Neural crest cell (in vitro differentiated cells): ENCODE measurements around the gene FARP1. TPM values are rescaled to one million over a fixed set of nuclear protein-coding genes. Genes with fewer than 3 reads are reported as not detected.

Experiments used
- DNase-seq: peaks from one replicate; pipeline ENCODE4 v3.0.0; 2021; ENCODE audit warnings: low read depth, mixed read lengths, low spot score
- H3K27ac Mint-ChIP-seq: one replicate; pipeline ENCODE4 v1.8.0; 2021; ENCODE audit warnings: mild to moderate bottlenecking, mixed read lengths; ENCODE audit not compliant: unreplicated experiment
- H3K27me3 Mint-ChIP-seq: 2 replicates; pipeline ENCODE4 v1.8.0; 2021; ENCODE audit warnings: low read depth, mild to moderate bottlenecking, mixed read lengths
- H3K36me3 Mint-ChIP-seq: 2 replicates; pipeline ENCODE4 v1.8.0; 2021; ENCODE audit warnings: low read depth, mild to moderate bottlenecking, mixed read lengths
- H3K4me1 Mint-ChIP-seq: 2 replicates; pipeline ENCODE4 v1.8.0; 2021; ENCODE audit warnings: mixed read lengths
- H3K4me3 Mint-ChIP-seq: one replicate; pipeline ENCODE4 v1.8.0; 2021; ENCODE audit warnings: mild to moderate bottlenecking, mixed read lengths
- H3K9me3 Mint-ChIP-seq: 2 replicates; pipeline ENCODE4 v1.8.0; 2021; ENCODE audit warnings: mixed read lengths
- total RNA-seq: library from RNA; stranded (reverse); gene quantifications from 2 replicates; pipeline ENCODE4 v1.2.1, GENCODE V29; 2021
- TF ChIP-seq, protein P1 (sequence below): fragments of 200-600 bp; sonication (generic); conservative IDR thresholded peaks from 2 replicates; pipeline ENCODE4 v1.5.0; 2021; ENCODE audit warnings: antibody characterized with exemption, mild to moderate bottlenecking

Gene FARP1
- total RNA-seq, 1 donor from 2014 or later = 138 TPM

DNA sequence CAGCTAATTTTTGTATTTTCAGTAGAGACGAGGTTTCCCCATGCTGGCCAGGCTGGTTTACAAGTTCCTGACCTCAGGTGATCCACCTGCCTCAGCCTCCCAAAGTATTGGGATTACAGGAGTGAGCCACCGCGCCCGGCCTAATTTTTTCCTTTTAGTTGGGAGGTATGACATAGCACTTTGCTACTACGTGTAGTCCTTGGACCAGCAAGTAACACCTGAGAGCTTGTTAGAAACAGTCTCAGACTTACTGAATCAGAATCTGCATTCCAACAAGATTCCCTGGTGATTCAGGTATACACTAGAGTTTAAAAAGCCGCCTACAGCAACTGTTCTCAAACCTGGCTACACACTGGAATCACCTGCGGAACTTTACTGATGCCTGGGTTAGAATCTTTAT, 1.8 kb upstream of the FARP1 start:
- peaks cover 29% of the 10 kb centered on the region for H3K4me1 Mint-ChIP-seq
- no peaks in the 10 kb centered on the region for H3K9me3 Mint-ChIP-seq
- TF ChIP-seq, protein P1, sequence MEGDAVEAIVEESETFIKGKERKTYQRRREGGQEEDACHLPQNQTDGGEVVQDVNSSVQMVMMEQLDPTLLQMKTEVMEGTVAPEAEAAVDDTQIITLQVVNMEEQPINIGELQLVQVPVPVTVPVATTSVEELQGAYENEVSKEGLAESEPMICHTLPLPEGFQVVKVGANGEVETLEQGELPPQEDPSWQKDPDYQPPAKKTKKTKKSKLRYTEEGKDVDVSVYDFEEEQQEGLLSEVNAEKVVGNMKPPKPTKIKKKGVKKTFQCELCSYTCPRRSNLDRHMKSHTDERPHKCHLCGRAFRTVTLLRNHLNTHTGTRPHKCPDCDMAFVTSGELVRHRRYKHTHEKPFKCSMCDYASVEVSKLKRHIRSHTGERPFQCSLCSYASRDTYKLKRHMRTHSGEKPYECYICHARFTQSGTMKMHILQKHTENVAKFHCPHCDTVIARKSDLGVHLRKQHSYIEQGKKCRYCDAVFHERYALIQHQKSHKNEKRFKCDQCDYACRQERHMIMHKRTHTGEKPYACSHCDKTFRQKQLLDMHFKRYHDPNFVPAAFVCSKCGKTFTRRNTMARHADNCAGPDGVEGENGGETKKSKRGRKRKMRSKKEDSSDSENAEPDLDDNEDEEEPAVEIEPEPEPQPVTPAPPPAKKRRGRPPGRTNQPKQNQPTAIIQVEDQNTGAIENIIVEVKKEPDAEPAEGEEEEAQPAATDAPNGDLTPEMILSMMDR = no peak
- H3K4me3 Mint-ChIP-seq = peak overlapping the region; percentile 87
- H3K27me3 Mint-ChIP-seq = peaks cover 18% of the 10 kb centered on the region
- H3K27ac Mint-ChIP-seq = no peak overlapping the region
- no peak for DNase-seq
- no peaks in the 10 kb centered on the region for H3K36me3 Mint-ChIP-seq

DNA sequence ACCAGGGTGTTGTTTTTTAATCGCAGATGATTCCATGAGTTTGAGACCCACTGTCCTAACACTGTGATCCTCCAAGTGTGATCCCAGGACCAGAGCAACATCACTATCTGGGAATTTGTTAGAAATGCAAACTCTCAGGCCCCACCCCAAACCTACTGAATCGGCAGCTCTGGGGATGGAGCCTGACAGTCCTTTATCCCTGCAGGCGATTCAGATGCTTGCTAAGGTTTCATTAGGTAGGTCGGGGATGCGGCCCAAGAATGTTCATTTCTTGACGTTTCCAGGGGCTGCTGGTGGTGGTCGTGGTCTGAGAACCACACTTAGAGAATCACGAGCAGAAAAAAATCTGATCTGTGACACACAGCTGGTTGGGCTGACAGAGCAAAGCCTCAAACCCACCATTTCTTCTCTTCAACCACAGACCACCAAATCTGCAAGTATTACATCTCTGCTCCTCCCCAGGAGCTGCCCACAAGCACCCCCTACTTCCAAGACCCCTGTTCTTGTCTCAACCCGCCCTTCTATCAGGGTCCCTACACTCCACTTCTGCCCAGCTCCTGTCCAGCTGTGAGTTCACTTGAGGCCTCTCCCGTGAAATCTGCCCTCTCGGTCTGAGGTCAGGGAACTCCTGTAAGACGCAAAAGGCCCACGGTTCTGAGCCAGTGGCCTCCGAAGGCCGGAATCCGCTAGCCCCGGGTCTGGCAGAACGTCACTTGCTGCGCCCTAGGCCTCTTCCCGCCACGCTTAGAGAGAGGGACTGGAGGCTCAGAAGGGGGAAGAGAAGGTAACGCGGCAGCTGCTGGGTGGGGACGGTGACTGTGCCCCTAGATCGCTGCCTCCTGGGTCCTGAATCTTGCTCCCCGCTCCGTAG, 1.1 kb upstream of the FARP1 start:
- H3K4me3 Mint-ChIP-seq = peak overlapping the region; percentile 87
- no peak for DNase-seq
- no peaks in the 10 kb centered on the region for H3K36me3 Mint-ChIP-seq
- peaks cover 36% of the 10 kb centered on the region for H3K4me1 Mint-ChIP-seq
- H3K27ac Mint-ChIP-seq = peak overlapping the region; percentile 31
- TF ChIP-seq, protein P1 = no peak
- H3K9me3 Mint-ChIP-seq = no peaks in the 10 kb centered on the region
- H3K27me3 Mint-ChIP-seq = peaks cover 18% of the 10 kb centered on the region

DNA sequence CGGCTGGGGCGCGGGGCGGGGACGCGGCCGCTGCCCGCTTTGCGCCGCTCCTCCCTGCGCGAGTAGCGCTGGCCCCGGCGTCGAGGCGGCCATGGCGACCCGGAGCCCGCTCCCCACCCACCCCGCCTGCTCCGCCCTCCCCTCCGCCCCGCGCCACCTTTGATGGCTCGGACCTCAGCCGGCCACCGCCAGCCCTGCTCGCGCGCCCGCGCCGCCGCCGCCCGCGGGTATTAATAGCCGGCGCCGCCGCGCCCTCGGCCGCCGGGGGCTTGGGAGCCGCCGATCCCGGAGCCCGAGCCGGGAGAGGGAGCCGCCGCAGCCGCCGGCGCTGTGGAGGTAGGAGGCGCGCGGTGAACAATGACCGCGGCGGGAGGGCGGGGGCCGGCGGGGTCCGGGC, 261 bp downstream of the FARP1 start:
- peaks cover 50% of the 10 kb centered on the region for H3K4me1 Mint-ChIP-seq
- no peaks in the 10 kb centered on the region for H3K36me3 Mint-ChIP-seq
- H3K9me3 Mint-ChIP-seq = no peaks in the 10 kb centered on the region
- peak; percentile 50 for DNase-seq
- H3K27me3 Mint-ChIP-seq = peaks cover 18% of the 10 kb centered on the region
- TF ChIP-seq, protein P1 = no peak
- H3K4me3 Mint-ChIP-seq = no peak overlapping the region
- no peak overlapping the region for H3K27ac Mint-ChIP-seq

DNA sequence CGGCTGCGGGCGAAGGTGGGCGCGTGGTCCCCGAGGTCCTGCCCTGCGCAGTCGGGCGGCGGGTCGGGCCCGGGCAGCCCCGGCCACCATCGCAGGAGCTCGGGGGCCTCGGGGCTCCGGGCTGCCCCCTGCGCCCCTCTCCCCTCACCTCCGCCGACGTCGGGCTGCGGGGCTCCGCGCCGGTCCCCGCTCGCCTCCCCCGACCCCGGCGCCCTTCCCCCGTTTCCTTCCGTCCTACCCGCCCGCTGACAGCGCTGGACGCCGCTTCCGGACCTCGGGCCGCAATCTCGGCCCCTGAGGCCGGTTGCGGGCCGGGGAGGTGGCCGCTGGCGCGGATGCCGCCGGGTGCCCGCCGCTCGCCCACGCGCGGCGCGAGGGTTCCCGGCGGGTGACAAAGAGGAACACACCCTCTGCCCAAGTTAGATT, 720 bp downstream of the FARP1 start:
- TF ChIP-seq, protein P1 = no peak
- H3K4me3 Mint-ChIP-seq = peak overlapping the region; percentile 91
- H3K27ac Mint-ChIP-seq = peak overlapping the region; percentile 98
- DNase-seq = peak; percentile 18
- H3K36me3 Mint-ChIP-seq = no peaks in the 10 kb centered on the region
- peaks cover 18% of the 10 kb centered on the region for H3K27me3 Mint-ChIP-seq
- no peaks in the 10 kb centered on the region for H3K9me3 Mint-ChIP-seq
- peaks cover 55% of the 10 kb centered on the region for H3K4me1 Mint-ChIP-seq

DNA sequence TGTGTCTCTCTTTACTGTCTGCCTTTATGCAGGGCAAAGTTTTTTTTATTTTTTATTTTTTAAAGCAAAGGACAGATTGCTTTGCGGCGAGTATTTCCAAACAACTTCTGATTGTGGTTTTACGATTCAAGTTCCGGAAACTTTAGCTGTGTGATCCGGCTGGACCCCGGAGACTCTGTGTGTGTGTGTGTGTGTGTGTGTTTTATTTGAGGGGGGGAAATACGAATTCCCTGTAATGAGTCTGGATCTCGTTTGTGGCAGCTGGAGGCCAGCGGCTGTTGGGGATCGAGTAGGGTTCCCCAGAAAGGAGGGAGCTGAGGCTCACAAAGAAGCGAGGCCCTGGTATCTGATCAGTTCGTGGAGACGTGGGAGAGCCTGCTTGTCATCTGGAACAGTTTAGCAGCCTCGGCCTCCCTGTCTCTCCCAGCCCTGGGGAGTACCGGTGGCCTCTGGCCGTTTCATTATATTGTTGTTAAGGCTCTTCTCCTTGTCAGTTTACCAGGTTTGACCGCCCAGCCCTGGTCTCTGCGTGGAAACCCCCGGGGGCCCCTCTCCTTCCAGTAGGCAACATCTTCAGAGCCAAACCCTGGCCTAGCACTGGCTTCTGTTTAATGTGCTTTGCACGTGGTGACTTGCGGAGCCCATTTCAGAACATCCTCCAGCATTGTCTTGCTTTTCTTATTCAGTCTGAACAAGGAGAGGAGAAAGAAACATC, 1.3 kb downstream of the FARP1 start:
- H3K9me3 Mint-ChIP-seq = no peaks in the 10 kb centered on the region
- peak overlapping the region; percentile 91 for H3K4me3 Mint-ChIP-seq
- H3K36me3 Mint-ChIP-seq = peaks cover 2% of the 10 kb centered on the region
- H3K27ac Mint-ChIP-seq = peak overlapping the region; percentile 98
- TF ChIP-seq, protein P1 = no peak
- H3K4me1 Mint-ChIP-seq = peaks cover 60% of the 10 kb centered on the region
- H3K27me3 Mint-ChIP-seq = peaks cover 17% of the 10 kb centered on the region
- peak; percentile 11 for DNase-seq
